WTC11 (cell line): Measurements from ENCODE around the gene LRRC28.

Experiments
- ATF1 ChIP-seq: sonication (generic); formaldehyde crosslinking; IDR thresholded peaks from 2 replicates; pipeline ENCODE4 v1.8.1; 2023; ENCODE audit warnings: mild to moderate bottlenecking, moderate library complexity, missing genetic modification reagents
- CTCF ChIP-seq: fragments of 200-600 bp; IDR thresholded peaks from 2 replicates; pipeline ENCODE4 v1.8.0; 2022; ENCODE audit warnings: antibody characterized with exemption
- E2F5 ChIP-seq: sonication (generic); formaldehyde crosslinking; IDR thresholded peaks from 2 replicates; pipeline ENCODE4 v1.8.1; 2022; ENCODE audit warnings: mild to moderate bottlenecking, moderate library complexity, missing genetic modification reagents
- GABPB1 ChIP-seq: sonication (generic); formaldehyde crosslinking; IDR thresholded peaks from 2 replicates; pipeline ENCODE4 v1.8.1; 2023; ENCODE audit warnings: mild to moderate bottlenecking, missing genetic modification reagents
- IRF2 ChIP-seq: sonication (generic); formaldehyde crosslinking; IDR thresholded peaks from 2 replicates; pipeline ENCODE4 v1.8.0; 2022; ENCODE audit warnings: low read depth, missing genetic modification reagents, borderline replicate concordance
- JUN ChIP-seq: sonication (generic); formaldehyde crosslinking; IDR thresholded peaks from 2 replicates; pipeline ENCODE4 v1.8.0; 2023; ENCODE audit warnings: mild to moderate bottlenecking, missing genetic modification reagents
- MAX ChIP-seq: sonication (generic); formaldehyde crosslinking; IDR thresholded peaks from 2 replicates; pipeline ENCODE4 v1.8.0; 2022; ENCODE audit warnings: mild to moderate bottlenecking, missing genetic modification reagents
- MXD4 ChIP-seq: fragments of 250-450 bp; sonication (Bioruptor Pico); IDR thresholded peaks from 2 replicates; pipeline ENCODE4 v1.8.0; 2021; ENCODE audit warnings: mild to moderate bottlenecking, moderate library complexity, borderline replicate concordance
- PRRX2 ChIP-seq: fragments of 250-450 bp; sonication (Bioruptor Pico); IDR thresholded peaks from 2 replicates; pipeline ENCODE4 v1.8.0; 2021; ENCODE audit warnings: mild to moderate bottlenecking
- USF1 ChIP-seq: sonication (generic); formaldehyde crosslinking; IDR thresholded peaks from 2 replicates; pipeline ENCODE4 v1.8.0; 2022; ENCODE audit warnings: mild to moderate bottlenecking, missing genetic modification reagents
- ZNF425 ChIP-seq: fragments of 250-450 bp; sonication (Bioruptor Pico); conservative IDR thresholded peaks from 2 replicates; pipeline ENCODE4 v1.9.0; 2021; ENCODE audit warnings: mild to moderate bottlenecking
- ZNF512 ChIP-seq: sonication (generic); formaldehyde crosslinking; IDR thresholded peaks from 2 replicates; pipeline ENCODE4 v1.8.1; 2022; ENCODE audit warnings: missing genetic modification reagents, borderline replicate concordance

- TF ChIP-seq CTCF (no peak), GABPB1 (CRISPR knock-in tag) (no peak), MAX (CRISPR knock-in tag) (no peak), ATF1 (CRISPR knock-in tag) (no peak), ZNF425 (CRISPR knock-in tag) (no peak), IRF2 (CRISPR knock-in tag) (no peak), E2F5 (CRISPR knock-in tag) (no peak), JUN (CRISPR knock-in tag) (no peak), PRRX2 (CRISPR knock-in tag) (no peak), ZNF512 (CRISPR knock-in tag) (no peak), MXD4 (CRISPR knock-in tag) (no peak), USF1 (CRISPR knock-in tag) (no peak)
Measured at GRCh38 chr15:99310745-99311144, 59.5 kb downstream of the LRRC28 start.
